LNCAP (cell line): ENCODE data around the gene GNPTG.

Experiments
- CTCF ChIP-seq: fragments of 450-650 bp; IDR thresholded peaks from 2 replicates; pipeline ENCODE4 v1.5.1; 2017; ENCODE audit warnings: mild to moderate bottlenecking

Gene GNPTG

GRCh38 chr16:1357906-1358566 lies 6.3 kb downstream of the GNPTG start:
- no peak for TF ChIP-seq CTCF

- no peak for TF ChIP-seq CTCF
Observed at GRCh38 chr16:1361685-1362360, 10.1 kb downstream of the GNPTG start.

- TF ChIP-seq CTCF: no peak
Observed at GRCh38 chr16:1362807-1363206, 11.1 kb downstream of the GNPTG start.

- peak; percentile 91 for TF ChIP-seq CTCF
Observed at GRCh38 chr16:1363501-1364041, 11.8 kb downstream of the GNPTG start.

- no peak for TF ChIP-seq CTCF
Observed at GRCh38 chr16:1364510-1364909, 12.8 kb downstream of the GNPTG start.

- TF ChIP-seq CTCF: no peak
Observed at GRCh38 chr16:1366060-1366711, 14.5 kb downstream of the GNPTG start.

- TF ChIP-seq CTCF: no peak
Observed at GRCh38 chr16:1366712-1367299, 15.1 kb downstream of the GNPTG start.
